Measurements from ENCODE around the gene PEAK1.

GRCh38 chr15:77163781-77164384 lies 256.0 kb downstream of the PEAK1 start:
- no peak for TF ChIP-seq CTCF (IDR thresholded peaks at IDR 0.05)
- TF ChIP-seq POLR2AphosphoS5 (IDR thresholded peaks at IDR 0.05) = no peak
- no peak for TF ChIP-seq POLR2A (IDR thresholded peaks at IDR 0.05)
